DND-41 (cell line): ENCODE results near the gene CSF3.

Experiments
- ATAC-seq: fragments of 200-7000 bp; cut with Tn5 transposase; 3 replicates; pipeline ENCODE4 v1.9.1; 2021; ENCODE audit warnings: low read depth; ENCODE audit not compliant: insufficient read depth
- DNase-seq: peaks from one replicate; pipeline ENCODE4 v3.0.0-alpha.2; 2020
- H2AFZ ChIP-seq: 2 replicates; pipeline ENCODE4 v1.6.0; 2012; ENCODE audit warnings: low read depth, low read length
- H3K27ac ChIP-seq: 2 replicates; pipeline ENCODE4 v1.5.1; 2012; ENCODE audit warnings: low read length, inconsistent platforms
- H3K27me3 ChIP-seq: fragments of 200-600 bp; sonication (generic); 2 replicates; pipeline ENCODE4 v1.6.0; 2012; ENCODE audit warnings: low read length, mild to moderate bottlenecking, inconsistent platforms; ENCODE audit not compliant: insufficient read depth, poor library complexity
- H3K36me3 ChIP-seq: 2 replicates; pipeline ENCODE4 v1.5.1; 2012; ENCODE audit warnings: low read length, inconsistent platforms; ENCODE audit not compliant: insufficient read depth
- H3K4me1 ChIP-seq: 2 replicates; pipeline ENCODE4 v1.5.1; 2012; ENCODE audit warnings: mild to moderate bottlenecking, low read length; ENCODE audit not compliant: insufficient read depth
- H3K4me2 ChIP-seq: 2 replicates; pipeline ENCODE4 v1.6.0; 2012; ENCODE audit warnings: mild to moderate bottlenecking, moderate library complexity, low read length, inconsistent platforms; ENCODE audit not compliant: insufficient read depth
- H3K4me3 ChIP-seq, 2 experiments: fragments of 200-600 bp in 1 of 2; shearing (Covaris generic) in 1 of 2; 2 replicates each; pipeline ENCODE4 v1.5.1; 2012 to 2016; ENCODE audit warnings: inconsistent platforms in 2 of 2, low read length in 2 of 2, mild to moderate bottlenecking in 2 of 2, low read depth in 1 of 2, moderate library complexity in 1 of 2
- H3K79me2 ChIP-seq: 2 replicates; pipeline ENCODE4 v1.6.0; 2012; ENCODE audit warnings: low read length, inconsistent platforms; ENCODE audit not compliant: insufficient read depth
- H3K9ac ChIP-seq: 2 replicates; pipeline ENCODE4 v1.6.0; 2012; ENCODE audit warnings: low read depth, mild to moderate bottlenecking, inconsistent platforms, low read length, moderate library complexity
- H3K9me3 ChIP-seq: 2 replicates; pipeline ENCODE4 v1.5.1; 2012; ENCODE audit warnings: low read length, moderate library complexity, mild to moderate bottlenecking, inconsistent platforms; ENCODE audit not compliant: insufficient read depth, severe bottlenecking
- H4K20me1 ChIP-seq: 2 replicates; pipeline ENCODE4 v1.6.0; 2012; ENCODE audit warnings: low read length; ENCODE audit not compliant: insufficient read depth
- EZH2 ChIP-seq: IDR thresholded peaks from 3 replicates; pipeline ENCODE4 v1.6.1; 2012; ENCODE audit warnings: borderline replicate concordance, low read depth, mild to moderate bottlenecking, moderate library complexity, low read length, inconsistent platforms; ENCODE audit not compliant: severe bottlenecking
- TF ChIP-seq, protein P1 (sequence below): IDR thresholded peaks from 2 replicates; pipeline ENCODE4 v1.5.1; 2012; ENCODE audit warnings: borderline replicate concordance, low read length, moderate library complexity, mild to moderate bottlenecking; ENCODE audit not compliant: poor library complexity, severe bottlenecking; ENCODE audit errors: extremely low read depth

CSF3 gene

DNA sequence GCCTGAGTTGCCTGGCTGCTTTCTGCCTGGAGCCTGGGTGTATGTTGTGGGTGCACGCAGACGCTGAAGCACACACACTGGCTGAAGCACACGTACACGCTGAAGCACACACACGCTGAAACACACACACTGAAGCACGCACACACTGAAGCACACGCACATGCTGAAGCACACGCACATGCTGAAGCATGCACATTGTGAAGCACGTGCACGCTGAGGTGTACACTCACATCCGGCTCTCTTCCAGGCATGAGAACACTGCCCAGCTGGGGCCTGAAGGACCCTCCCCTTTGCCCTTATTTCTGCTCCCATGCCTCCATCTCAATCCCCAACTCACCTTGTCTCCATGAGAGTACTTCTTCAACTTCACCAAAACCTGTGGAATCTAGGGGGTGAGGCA, 16.5 kb downstream of the CSF3 start:
- no peak for DNase-seq
- Histone ChIP-seq H3K27ac (no peak overlapping the region), H3K79me2 (no peaks in the 10 kb centered on the region), H3K36me3 (peaks cover 84% of the 10 kb centered on the region), H3K9ac (no peak overlapping the region), H3K4me2 (no peak overlapping the region), H3K4me1 (no peaks in the 10 kb centered on the region), H2AFZ (no peak overlapping the region), H3K27me3 (no peaks in the 10 kb centered on the region), H3K9me3 (no peaks in the 10 kb centered on the region), H3K4me3 (no peak overlapping the region), H4K20me1 (no peaks in the 10 kb centered on the region; the same call in 1 of the 2 replicates)
- TF ChIP-seq EZH2, result no peak
- TF ChIP-seq, protein P1, sequence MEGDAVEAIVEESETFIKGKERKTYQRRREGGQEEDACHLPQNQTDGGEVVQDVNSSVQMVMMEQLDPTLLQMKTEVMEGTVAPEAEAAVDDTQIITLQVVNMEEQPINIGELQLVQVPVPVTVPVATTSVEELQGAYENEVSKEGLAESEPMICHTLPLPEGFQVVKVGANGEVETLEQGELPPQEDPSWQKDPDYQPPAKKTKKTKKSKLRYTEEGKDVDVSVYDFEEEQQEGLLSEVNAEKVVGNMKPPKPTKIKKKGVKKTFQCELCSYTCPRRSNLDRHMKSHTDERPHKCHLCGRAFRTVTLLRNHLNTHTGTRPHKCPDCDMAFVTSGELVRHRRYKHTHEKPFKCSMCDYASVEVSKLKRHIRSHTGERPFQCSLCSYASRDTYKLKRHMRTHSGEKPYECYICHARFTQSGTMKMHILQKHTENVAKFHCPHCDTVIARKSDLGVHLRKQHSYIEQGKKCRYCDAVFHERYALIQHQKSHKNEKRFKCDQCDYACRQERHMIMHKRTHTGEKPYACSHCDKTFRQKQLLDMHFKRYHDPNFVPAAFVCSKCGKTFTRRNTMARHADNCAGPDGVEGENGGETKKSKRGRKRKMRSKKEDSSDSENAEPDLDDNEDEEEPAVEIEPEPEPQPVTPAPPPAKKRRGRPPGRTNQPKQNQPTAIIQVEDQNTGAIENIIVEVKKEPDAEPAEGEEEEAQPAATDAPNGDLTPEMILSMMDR, result no peak
- ATAC-seq, result no peak

DNA sequence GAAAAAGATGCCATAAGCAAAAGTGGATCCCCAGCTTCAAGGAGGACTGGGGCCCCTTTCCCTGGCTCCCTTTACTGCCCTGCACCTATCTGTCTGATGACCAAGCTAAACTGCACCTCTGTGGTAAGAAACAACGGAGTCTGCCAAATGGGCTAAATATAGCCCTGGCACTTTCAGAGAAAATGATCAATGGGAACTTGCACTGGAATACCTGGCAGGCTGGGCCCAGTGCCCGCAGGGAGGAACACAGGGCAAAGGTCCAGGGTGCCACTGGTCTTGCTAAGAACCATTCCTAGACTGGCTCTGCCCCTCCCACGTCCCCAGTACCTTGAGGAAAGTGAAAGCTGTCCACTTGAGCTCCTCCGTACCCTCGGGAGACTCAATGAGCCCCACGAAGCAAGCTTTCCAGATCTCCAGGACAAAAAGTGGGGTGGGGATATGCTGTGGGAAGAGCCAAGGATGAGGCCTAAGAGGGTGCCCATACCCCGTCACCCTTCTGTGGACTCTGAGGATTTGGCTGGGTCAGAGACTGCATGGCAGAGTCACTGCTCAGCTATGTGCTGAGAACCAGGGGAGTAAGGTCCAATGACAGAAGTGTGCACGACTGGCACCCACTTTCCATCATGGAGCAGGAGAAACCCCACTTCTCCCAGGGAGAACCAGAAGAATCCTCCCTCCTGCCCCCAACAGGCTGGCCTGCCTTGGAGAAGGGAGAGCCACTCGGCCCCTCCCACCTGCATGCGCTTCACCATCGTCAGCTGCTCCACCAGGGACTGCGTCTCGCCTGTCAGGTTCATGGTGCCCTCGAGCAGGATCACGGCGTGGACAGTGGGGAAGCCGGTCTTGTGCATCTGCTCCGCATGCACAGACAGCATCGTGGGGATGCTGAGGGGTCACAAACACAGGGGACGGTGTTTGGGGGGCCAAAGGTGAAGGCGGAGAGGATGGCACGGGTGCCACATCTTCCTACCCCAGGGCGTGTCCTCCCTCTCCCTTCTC, 17.4 kb downstream of the CSF3 start:
- Histone ChIP-seq H2AFZ (no peak overlapping the region), H3K79me2 (no peaks in the 10 kb centered on the region), H3K27me3 (no peaks in the 10 kb centered on the region), H3K9me3 (no peaks in the 10 kb centered on the region), H3K4me3 (no peak overlapping the region), H3K27ac (no peak overlapping the region), H4K20me1 (no peaks in the 10 kb centered on the region; the same call in 1 of the 2 replicates), H3K36me3 (peaks cover 78% of the 10 kb centered on the region), H3K4me1 (no peaks in the 10 kb centered on the region), H3K4me2 (no peak overlapping the region), H3K9ac (no peak overlapping the region)
- ATAC-seq (no peak), DNase-seq (no peak)
- TF ChIP-seq, protein P1, result no peak
- TF ChIP-seq EZH2, result no peak

DNA sequence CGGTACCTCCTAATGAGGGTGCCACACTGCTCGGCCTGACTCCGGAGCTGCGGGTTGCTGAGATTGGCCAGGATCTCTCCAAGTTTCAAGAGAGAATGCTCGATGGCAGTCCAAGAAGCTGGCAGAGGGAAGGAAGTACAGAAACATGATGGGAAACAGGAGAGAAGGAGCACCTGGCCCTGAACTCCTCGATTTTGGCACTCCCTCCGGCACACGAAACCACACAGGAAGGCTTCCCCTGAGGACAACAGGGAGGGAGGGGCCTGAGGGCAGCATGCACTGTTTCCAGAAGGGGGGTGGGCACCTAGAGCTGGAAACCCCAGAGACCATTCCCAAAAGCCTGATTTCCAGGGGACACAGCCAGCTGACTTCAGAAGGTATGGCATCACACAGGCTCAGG, 18.1 kb downstream of the CSF3 start:
- Histone ChIP-seq H3K4me1 (no peaks in the 10 kb centered on the region), H3K27ac (no peak overlapping the region), H4K20me1 (no peaks in the 10 kb centered on the region; the same call in 1 of the 2 replicates), H3K9ac (no peak overlapping the region), H3K36me3 (peaks cover 76% of the 10 kb centered on the region), H3K4me3 (no peak overlapping the region), H3K4me2 (no peak overlapping the region), H3K27me3 (no peaks in the 10 kb centered on the region), H2AFZ (no peak overlapping the region), H3K79me2 (no peaks in the 10 kb centered on the region), H3K9me3 (no peaks in the 10 kb centered on the region)
- no peak for TF ChIP-seq EZH2
- TF ChIP-seq, protein P1, result no peak
- ATAC-seq (no peak), DNase-seq (no peak)
